Upper lobe of left lung (tissue), 4 donors: Measurements from ENCODE around the gene SLC38A3.

Experiments
- EP300 ChIP-seq, 4 donors: sonication (generic); formaldehyde crosslinking; IDR thresholded peaks; one replicate each; pipeline ENCODE4 v1.5.1; 2017; ENCODE audit warnings: antibody characterized with exemption in 4 of 4, control low read depth in 2 of 4
- POLR2AphosphoS5 ChIP-seq, 2 donors: sonication (generic); formaldehyde crosslinking; IDR thresholded peaks; one replicate each; pipeline ENCODE4 v1.5.1; 2017; ENCODE audit warnings: antibody characterized with exemption in 2 of 2

GRCh38 chr3:50164984-50165909 lies 39.8 kb upstream of the SLC38A3 start:
- TF ChIP-seq POLR2AphosphoS5 (IDR thresholded peaks at IDR 0.05) (no peak), EP300 (IDR thresholded peaks at IDR 0.05) (no peak)
